ENCODE results near the gene ANKRD29.

GRCh38 chr18:23710068-23710527, 47.4 kb upstream of the ANKRD29 start:
- no peak for TF ChIP-seq ZNF24 (tag by site-specific recombination; IDR thresholded peaks at IDR 0.05)
- TF ChIP-seq SETDB1 (IDR thresholded peaks at IDR 0.05; ENCODE audit: insufficient read length, low read length): no peak
- TF ChIP-seq CTCF (tag by site-specific recombination; IDR thresholded peaks at IDR 0.05): no peak
- no peak for TF ChIP-seq ZNF433 (tag by site-specific recombination; IDR thresholded peaks at IDR 0.05; ENCODE audit: low read depth)

Data from HEK293 (cell line).